NCI-H82 treated with DMSO at 0.1 percent for 48 hours (cell line): ENCODE data around the gene RHBDD3.

Source experiments
- DNase-seq: peaks from one replicate; lab custom pipeline; 2025; ENCODE audit not compliant: unreplicated experiment; lab: John Stamatoyannopoulos, UW

The RHBDD3 gene

DNA sequence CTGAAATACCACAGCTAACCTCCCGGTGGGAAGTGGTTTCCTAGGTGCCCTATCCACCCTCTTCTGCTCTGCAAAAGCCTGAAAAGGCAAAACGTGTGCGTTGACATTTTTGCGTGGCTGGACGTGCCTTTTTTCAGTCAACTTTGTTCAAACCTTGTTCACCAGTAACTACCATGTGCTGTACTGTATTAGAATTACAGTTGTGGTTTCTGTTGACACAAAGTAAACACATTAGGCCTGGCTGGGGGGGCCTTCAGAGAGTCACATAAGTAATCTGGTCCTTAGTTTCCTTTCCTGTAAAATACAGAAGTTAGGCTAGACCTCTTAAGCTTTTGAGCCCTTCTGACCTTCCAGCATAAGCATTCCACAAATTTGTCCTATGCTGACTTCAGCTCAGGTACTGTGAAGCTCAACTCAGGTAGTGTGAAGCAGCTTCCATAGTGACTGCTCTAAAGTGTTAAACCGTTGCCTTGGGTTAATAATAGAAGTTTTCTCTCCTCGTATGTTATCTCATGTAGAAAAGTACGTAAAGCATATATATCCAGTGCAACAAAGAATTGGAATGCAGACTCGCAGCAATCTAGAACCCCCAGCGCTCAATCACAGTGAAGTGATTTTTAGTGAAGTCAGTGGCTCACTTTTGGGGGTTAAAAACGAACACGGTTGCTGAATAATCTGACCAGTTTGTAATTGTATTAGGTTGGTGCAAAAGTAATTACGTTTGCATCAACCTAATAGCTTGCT, 2.1 kb upstream of the RHBDD3 start:
- no peak for DNase-seq

DNA sequence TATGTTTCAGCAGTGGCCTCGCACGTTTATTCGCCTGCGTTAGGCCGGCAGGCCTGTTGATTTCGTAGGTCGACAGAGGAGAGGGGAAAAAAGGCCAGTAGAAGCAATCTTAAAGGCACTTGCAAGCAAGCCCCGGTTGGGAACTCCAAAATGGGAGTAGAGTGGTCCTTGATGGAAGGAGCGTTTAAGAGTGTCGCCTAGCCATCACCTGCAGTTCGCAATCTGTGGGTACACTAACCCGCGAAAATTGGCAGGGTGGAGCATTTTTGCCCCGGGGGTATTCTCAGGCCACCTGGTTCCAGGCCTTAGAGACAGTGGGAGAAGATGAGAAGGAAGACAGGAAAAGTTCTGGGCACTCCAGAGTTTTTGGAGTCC, 1.4 kb upstream of the RHBDD3 start:
- no peak for DNase-seq

DNA sequence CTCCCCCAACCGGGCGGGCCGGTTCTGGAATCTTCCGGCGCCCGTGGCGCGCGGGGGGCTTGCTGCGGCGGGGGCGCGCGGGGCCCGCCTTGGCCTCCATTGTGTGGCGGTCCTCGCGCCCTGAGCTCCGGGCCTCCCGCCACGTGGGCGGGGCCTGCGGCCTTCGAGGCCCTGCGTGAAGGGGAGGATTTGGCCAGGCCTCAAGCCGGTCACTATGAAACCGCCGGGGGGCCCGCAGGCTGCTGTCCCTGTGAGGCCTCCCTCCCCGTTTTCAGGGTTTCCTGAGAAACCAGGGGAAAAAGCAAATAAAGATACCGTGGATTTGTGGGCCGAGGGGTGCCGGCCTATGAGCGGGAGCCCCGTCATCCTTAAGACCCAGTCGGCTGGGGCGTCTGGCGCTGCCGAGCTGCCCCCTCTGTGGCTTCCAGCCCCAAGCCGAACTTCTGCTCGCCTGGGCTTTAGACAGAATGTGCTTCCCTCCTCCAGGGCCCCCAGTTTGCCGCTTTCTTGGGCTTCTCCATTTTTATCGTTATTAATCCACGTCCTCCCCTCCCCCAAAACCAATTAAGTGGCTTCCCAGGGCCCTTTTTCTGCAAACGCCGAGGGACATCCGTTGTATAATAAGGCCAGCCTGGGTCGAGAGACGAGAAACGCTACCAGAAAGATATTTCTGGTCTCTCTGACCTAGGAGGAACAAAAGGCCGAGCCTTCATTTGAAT, 889 bp upstream of the RHBDD3 start:
- no peak for DNase-seq

DNA sequence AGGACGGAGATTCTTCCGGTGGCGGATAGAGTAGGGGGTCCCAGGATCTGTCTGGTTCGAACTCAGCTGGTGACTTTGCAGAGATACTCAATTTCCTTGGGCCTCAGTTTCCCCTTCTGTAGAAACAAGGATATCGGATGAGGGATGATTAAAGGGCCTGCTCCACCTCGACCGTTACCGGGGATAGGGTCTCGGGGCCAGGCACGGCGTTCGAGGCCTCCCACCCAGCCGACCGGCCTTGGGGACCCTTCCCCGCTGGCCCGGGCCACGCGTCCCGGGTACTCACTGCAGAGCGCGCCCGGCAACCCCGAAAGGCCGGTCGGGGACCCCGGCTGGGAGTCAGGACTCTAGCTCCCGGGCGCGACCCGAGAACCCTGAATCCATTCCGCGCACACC, 321 bp downstream of the RHBDD3 start:
- no peak for DNase-seq

DNA sequence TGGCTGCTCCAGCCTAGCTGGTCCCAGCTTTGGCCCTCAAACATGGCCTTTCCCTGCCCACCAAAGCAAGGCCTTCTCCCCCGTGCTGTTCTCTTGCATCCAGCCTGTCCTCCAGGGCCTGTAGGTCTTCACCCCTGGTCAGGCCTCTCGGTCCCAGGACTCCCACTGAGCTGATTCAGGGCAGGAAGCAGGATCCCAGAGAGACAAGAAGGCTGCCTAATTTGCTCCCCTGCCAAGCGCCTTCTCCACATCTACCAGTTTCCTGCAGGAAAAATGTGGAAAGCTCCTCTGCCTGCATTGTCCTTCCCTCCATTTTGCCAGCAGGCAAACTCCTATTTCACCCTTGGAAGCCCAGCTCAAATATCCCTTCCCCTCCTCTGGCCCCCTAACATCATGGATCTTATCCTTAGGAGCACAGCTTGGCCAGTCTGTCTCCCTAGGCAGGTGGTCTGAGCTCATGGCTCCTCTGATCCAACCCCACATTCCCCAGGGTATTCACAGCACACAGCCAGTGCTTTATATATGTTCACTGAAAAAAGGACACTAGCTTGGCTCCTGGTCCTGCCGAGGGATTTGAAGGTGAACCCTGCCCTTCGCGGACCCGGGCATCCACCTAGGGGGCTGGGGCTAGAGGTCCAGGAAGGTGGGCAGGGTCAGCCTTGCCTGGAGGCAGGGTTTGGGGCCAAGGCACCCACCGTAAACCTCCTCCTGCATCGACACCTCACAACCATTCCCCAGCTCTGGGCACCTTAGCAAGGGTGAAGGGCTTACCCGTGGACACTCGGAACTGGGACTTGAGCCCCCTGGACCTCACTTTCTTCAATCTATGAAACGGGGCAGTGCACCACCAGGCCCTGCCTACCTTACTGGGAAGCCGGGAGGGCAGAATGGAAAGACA, 968 bp downstream of the RHBDD3 start:
- peak; percentile 3 for DNase-seq

DNA sequence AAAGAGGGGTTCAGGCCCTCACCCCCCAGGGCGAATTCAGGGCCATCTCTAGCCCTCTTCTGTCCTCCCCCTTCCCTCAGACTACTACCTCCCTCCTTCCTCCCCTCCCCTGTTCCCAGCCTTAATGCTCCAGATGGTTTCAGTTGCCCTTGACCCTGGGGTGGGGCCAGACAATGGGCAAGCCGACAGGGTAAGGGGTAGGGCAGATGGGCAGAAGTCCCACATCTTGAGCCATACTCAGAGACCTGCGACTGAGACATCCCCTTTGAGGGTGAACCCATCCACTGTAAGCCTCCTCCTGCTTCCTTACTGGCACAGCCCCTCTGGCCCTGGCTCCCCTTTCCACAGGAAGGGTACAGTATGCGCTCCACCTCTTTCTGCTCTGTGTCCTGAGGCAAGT, 1.9 kb downstream of the RHBDD3 start:
- no peak for DNase-seq

DNA sequence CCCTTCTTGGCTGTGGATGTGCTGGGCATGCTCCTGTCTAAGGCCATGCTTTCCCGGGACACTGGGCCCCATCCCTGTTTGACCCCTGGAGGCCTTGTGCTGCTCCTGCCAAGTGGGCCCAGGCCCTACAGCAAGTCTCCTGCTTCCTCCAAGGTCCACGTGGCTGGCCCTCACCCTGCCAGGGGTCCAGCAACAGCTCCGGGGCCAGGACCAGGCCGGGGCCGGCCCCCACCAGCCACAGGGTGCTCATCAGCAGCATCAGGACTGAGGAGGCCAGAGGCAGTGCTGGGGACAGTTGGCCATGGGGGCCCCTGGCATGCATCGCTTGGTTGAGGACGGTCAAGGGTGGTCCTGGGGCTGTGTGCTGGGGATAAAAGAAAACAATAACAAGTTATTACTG, 2.5 kb downstream of the RHBDD3 start:
- DNase-seq = no peak

DNA sequence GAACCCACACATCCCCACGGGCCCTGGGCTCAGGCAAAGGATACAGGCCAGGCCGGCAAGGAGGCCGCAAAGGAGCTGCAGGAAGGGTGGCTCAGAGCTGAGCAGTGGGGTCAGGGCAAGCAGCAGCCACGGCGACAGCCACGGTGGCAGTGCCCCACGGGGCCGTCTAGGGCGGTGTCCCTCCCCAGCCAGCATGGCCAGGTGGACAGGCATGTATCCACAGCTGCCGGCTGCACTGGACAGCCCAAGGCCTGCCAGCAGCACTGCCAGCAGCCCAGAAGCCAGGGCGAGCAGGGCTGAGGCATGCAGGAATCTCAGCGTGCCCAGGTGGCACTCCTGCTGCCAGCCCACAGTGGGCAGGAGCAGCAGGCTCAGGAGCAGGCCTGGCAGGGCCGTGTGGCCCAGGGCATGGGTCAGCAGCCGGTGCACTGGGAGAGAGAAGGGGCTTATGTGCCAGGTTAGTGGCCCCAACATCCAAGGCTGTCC, 3.9 kb downstream of the RHBDD3 start:
- DNase-seq = no peak

DNA sequence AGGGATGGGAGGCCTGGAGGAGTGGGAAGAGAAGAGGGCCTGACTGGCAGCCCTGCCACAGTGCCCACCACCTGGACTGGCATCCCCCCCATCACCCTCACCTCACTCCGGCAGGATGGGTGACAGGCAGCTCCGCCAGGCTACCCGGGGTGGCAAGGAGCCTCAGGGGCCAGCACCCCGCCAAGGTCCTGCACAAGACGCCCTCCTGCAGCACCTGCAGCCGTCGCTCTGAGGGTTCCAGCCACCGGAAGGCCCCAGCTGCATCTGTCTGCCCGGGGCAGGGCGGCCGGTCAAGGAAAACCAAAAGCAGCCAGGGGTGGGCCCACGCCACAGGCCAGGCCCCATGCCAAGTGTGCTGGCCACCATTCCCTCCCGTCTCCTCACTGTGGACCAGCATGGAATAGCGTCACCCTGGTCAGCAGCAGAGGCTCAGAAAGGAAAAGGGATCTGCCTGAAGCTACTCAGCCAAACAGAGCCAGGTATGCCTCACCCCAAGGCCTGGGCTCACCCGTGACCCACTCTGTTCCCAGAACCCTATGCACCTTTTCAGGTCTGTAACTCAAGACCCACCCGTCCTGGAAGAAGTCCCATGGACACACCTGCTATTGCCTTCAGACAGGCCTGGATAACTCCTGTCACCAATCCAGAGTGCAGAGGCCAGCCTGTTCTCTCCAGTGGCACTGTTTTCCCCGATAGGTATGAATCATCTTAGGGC, 7.0 kb downstream of the RHBDD3 start:
- no peak for DNase-seq

DNA sequence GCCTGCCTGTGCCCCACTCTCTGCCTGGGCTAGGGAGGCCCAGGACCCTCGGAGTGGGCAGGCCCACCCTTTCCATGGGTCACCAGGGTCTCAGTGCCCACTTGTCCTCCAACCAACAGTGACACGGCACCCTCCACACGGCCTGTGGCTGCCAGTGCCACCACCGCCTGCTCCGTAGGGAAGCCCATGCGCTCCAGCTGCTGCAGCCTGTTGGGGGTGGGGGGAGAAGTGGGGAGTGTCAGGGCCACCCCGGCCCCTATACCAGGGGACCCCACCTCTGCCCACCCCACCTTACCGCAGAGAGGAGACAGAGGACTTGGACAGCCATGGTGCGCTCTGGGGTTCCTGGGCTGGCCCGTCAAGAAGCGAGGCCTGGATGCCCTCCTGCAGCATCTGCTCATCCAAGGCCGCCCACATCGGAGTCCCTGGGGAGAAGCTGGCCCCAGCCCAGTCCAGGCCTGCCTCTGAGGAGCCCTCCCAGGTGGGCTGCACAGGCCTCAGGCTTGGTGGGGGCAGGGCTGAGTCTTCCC, 7.7 kb downstream of the RHBDD3 start:
- DNase-seq = no peak

DNA sequence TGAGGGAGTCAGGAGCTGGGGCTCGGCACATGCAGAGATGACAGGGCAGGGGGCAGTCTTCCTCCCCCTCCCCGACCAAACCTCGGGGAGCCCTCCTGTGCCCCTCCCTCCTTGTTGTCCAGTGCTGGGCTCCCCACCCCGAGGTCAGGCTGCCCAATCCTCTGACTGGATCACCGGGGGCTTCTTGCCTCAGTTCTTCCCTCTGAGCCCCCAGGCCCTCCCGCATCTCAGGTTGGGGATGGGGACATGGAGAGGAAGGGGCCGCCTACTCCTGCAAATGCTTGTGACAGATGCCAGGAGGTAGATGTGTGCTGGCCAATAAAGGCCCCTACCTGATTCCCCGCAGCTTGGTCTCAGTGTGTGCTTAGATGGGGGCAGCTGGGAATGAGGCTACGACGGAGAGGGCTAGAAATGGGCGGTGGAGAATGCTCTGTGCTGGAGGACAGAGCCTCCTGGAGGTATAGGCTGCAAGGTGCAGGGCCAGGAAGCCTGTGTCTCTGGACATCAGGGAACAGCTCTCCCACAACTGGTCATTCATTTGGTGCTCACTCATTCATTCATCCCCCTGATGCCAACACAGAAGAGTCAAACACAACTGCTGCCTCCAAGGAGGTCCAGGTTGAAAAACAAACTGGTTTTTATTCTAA, 8.4 kb downstream of the RHBDD3 start:
- DNase-seq = no peak

DNA sequence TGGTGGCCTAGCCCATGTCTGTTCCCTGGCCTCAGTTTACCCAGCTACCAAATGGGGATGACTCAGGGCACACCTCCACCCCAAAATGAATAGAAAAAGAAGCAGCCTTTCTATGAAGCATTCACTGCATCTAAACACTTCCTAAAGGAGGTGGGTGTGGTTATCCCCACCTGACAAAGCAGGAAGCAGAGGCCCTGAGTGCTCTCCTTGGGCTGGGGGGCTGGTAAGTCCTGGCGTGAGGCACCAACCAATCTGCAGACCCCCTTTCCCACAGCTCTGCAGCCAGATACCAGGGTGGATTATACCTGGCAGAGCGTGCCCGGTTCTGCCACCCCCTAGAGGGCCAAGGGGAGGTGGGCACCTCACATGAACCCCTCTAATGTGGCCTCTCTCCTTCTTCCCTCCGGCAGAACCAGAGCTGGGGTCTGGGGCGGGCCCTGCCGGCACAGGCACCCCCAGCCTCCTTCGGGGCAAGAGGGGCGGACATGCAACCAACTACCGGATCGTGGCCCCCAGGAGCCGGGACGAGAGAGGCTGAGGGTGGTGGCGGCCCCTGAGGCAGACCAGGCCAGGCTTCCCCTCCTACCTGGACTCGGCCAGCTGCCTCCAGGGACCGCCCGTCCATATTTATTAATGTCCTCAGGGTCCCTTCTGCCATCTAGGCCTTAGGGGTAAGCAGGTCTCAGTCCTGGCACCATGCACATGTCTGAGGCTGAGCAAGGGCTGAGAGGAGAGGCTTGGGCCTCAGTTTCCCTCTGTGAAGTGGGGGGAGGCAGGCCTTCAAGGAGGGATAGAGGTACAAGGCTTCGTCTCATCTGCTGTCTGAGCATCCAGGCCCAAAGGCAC, 9.2 kb downstream of the RHBDD3 start:
- DNase-seq = no peak

DNA sequence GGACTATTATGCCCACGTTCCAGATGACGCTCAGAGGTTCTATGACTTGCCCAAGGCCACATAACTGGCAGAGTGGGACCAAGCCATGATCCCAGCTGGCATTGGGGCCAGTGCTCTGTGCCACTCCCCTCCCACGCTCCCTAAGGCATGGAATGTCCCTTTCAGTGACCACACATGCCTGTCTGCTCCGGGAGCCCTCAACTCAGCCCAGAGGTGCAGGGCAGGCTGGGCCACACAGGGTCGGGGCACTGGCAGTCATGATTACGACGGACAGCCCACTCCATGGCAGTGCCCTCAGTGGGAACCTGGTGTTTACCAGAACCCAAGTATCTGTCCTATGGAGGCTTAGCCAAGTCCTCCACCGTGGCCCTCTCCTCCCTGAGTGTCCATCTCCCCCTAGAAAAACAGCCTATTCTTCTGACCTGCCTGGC, 10.0 kb downstream of the RHBDD3 start:
- no peak for DNase-seq

DNA sequence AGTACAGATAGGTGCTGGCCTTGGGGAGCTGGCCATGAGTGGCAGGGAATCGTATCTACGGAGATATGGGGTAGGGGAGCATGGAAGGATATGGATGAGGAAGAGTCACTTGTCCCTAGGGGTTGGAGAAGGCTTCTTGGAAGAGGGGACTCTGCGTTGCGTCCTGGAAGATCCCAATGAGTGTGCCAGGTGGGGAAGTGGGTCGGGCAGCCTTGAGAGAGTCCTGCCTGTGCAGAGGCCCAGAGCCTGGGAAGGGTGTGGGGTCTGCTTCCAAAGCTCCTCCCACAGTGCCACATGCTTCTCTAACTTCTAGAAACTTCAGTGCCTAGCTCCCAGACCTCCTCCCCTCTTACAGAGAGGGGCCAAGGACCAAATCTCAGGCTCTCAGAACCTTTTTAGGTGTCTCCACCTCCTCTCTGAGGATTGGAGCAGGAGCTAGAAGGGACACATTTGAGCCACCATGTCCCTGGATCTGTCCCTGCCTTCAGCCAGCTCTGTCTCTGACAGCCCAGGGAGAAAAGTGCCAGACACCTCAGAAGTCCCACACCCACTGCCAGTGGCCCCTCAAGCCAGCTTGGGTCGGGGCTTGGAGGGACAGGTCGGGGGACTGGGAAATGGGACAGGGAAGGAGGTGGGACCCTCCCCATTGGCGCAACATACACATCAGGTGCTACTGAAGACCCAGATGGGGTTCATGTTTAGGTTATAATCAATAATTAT, 11.0 kb downstream of the RHBDD3 start:
- DNase-seq = no peak

DNA sequence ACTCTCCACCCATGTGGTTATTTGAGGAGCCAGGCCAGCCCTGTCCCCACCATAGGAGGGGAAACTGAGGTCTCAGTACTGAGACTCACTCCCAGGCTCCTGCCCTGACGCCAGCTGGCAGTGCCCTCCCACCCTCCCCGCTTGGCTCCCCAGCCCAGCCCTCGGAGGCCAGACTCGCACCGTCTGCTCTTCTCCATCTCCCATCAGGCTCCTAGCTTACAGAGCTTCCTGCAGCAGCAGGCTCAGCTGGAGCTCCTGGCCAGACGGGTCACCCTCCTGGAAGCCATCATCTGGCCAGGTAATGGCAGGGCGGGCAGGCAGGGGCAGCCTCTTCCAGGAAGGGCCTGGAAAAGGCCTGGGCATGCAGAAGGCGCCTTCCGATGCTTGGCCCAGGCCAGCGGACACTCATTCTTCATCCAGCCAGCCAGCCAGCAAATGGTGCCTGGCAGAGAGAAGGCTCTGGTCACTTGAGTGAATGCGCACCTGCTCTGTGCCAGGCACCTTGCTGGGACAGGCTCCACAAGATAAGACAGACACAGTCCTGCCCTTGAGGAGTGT, 12.6 kb downstream of the RHBDD3 start:
- DNase-seq = no peak

DNA sequence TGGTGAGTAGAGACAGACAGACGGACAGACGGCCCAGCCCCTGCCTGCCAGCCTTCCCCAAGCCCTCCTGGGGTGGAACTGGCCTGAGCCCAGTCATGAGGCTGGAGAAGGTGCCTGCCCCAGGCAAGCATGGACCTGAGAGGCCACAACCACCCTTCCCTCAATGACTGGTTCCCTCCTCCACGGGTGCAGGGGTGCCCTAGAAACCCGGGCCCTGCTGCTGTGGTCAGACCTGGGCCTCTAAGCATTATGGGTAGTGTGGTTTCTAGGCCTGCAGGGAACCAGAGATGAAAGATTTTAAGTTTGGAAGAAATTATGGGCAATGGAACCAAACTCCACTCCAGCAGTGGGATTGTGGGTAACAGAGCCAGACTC, 13.5 kb downstream of the RHBDD3 start:
- no peak for DNase-seq

DNA sequence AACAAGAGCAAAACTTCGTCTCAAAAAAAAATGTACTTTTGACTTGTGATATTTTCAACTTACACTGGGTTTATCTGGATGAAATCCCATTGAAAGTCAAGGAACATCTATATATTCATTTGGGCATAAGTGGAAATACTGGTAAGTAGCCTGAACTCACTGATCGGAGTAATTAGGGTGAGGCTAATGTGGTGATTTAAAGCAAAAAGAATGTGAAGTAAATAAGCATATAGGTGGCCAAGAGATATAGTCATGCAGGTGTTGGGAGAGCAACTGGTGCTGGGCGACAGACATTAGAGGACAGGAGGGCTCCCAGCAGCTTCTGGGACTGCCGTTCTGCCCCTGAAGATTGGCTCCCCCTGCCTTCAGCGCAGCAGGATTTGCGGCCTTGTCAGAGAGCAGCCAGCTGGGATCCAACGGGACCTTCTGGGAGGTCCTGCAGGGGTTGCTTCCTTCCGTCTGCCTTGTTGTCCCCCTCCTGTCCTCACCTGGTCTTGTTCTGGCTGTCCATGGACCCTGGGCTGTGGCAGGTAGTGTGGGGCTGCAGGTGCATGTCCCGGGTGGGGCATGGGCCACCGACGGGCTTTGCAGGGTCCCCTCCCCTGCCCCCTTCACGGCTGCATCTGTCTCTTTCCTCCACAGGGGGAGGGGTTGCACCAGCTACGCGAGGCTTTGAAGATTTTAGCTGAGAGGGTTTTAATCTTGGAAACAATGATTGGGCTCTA, 14.1 kb downstream of the RHBDD3 start:
- DNase-seq = no peak
